ENCODE data around the gene SWT1.

GRCh38 chr1:185208626-185209180 is 51.7 kb downstream of the SWT1 start:
- no peak for TF ChIP-seq CTCF (IDR thresholded peaks at IDR 0.05)
- no peak for TF ChIP-seq POLR2AphosphoS5 (IDR thresholded peaks at IDR 0.05)
